Measurements from ENCODE around the gene RAD51B. TPM values are rescaled to one million over a fixed set of nuclear protein-coding genes. Genes with fewer than 3 reads are reported as not detected.

The RAD51B gene
- total RNA-seq, 4 donors from 2014 or later = 14.0 to 16.4 (median 14.8) TPM

GRCh38 chr14:68546839-68547238, 727.3 kb downstream of the RAD51B start:
- 96 to 98% methylated on average over 5 of the region's 5 CpGs for WGBS, 2 donors
- DNase-seq = no peak
- peaks cover 50 to 79% of the 10 kb centered on the region in 2 donors for H3K4me1 ChIP-seq

GRCh38 chr14:68547305-68548193, 728.0 kb downstream of the RAD51B start:
- Histone ChIP-seq H3K27ac (peak overlapping the region; percentile 71 to 91 (median 84)), H3K27me3 (no peaks in the 10 kb centered on the region), H3K36me3 (no peaks in the 10 kb centered on the region), H3K9me3 (no peaks in the 10 kb centered on the region), H3K4me3 (replicated peaks in 1 of 3) (no peak overlapping the region), H3K4me1 (peaks cover 57 to 86% of the 10 kb centered on the region in 2 donors)
- WGBS, 2 donors = 73 to 74% methylated on average over 12 of the region's 12 CpGs
- no peak for TF ChIP-seq POLR2A (IDR thresholded peaks at IDR 0.05)
- TF ChIP-seq CTCF (IDR thresholded peaks at IDR 0.05) = no peak
- intact Hi-C loops (cut with DNase I) = no loop called here
- peak; percentile 42 to 61 for DNase-seq

More at GRCh38 chr14:68546839-68547238, 727.3 kb downstream of the RAD51B start:
- intact Hi-C loops (cut with DNase I) = no loop called here
- no peak for TF ChIP-seq CTCF (IDR thresholded peaks at IDR 0.05)
- no peaks in the 10 kb centered on the region for H3K9me3 ChIP-seq
- no peak overlapping the region for H3K4me3 ChIP-seq (replicated peaks in 1 of 3)
- H3K27me3 ChIP-seq = no peaks in the 10 kb centered on the region
- H3K27ac ChIP-seq = peak overlapping the region; percentile 71 to 91 (median 84)
- no peaks in the 10 kb centered on the region for H3K36me3 ChIP-seq

GRCh38 chr14:68548194-68549076, 728.9 kb downstream of the RAD51B start:
- H3K27me3 ChIP-seq = no peaks in the 10 kb centered on the region
- peak overlapping the region; percentile 71 to 91 (median 84) for H3K27ac ChIP-seq
- intact Hi-C loops (cut with DNase I) = no loop called here
- no peaks in the 10 kb centered on the region for H3K36me3 ChIP-seq
- H3K9me3 ChIP-seq = no peaks in the 10 kb centered on the region
- DNase-seq = no peak
- H3K4me1 ChIP-seq = peaks cover 66 to 92% of the 10 kb centered on the region in 2 donors
- TF ChIP-seq POLR2A (IDR thresholded peaks at IDR 0.05) (peak in 1 of 2 donors; percentile 13), CTCF (IDR thresholded peaks at IDR 0.05) (no peak)
- 89 to 90% methylated on average over 14 of the region's 14 CpGs for WGBS, 2 donors
- no peak overlapping the region for H3K4me3 ChIP-seq (replicated peaks in 1 of 3)

- H3K27me3 ChIP-seq = no peaks in the 10 kb centered on the region
- intact Hi-C loops (cut with DNase I) = no loop called here
- 43 to 45% methylated on average over 4 of the region's 4 CpGs for WGBS, 2 donors
- H3K4me3 ChIP-seq (replicated peaks in 1 of 3) = no peak overlapping the region
- no peak for DNase-seq
- peaks cover 61 to 92% of the 10 kb centered on the region in 2 donors for H3K4me1 ChIP-seq
- TF ChIP-seq POLR2A (IDR thresholded peaks at IDR 0.05) (no peak), CTCF (IDR thresholded peaks at IDR 0.05) (no peak)
- H3K27ac ChIP-seq = peak overlapping the region; percentile 61 to 84 (median 73)
- no peaks in the 10 kb centered on the region for H3K9me3 ChIP-seq
- H3K36me3 ChIP-seq = no peaks in the 10 kb centered on the region
Measured at GRCh38 chr14:68550338-68550715, 730.7 kb downstream of the RAD51B start.

All from thyroid gland (tissue), 4 donors.